ENCODE data around the gene HSH2D.
A peak's percentile ranks its signal among the peaks of the same experiment; 100 is the strongest.

Gene HSH2D

DNA sequence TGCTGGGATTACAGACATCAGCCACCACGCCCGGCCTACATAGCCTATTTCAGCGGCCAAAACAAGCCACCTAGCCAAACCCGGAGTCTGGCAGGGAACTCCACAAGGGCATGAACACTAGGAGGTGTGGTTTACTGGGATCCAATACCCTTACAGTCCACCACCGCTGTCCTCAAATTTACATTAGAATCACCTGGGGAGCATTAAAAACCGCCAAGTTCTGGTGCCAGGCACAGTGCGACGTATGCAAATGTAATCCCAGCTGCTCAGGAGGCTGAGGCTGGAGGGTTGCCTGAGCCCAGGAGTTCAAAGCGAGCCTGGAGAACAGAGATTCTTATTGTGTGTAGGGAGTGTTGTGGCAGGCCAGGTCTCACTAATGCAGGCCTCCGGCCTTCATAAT is 50.0 kb downstream of the HSH2D start:
- Histone ChIP-seq H3K9me3 (replicated peaks in 1 of 2; ENCODE audit: control insufficient read depth in 2 of 2, insufficient read depth in 1 of 2, low read depth in 1 of 2, low read length in 2 of 2) (peaks cover 0 to 2% of the 10 kb centered on the region in 2 donors), H2BK15ac (ENCODE audit: low read length) (no peak overlapping the region), H3K27ac (replicated peaks; ENCODE audit: low read length) (no peak overlapping the region), H3K36me3 (replicated peaks in 1 of 2; ENCODE audit: control insufficient read depth in 2 of 2, insufficient read depth in 2 of 2, low read length in 2 of 2) (peaks cover 33 to 42% of the 10 kb centered on the region in 2 donors), H3K4me1 (ENCODE audit: control insufficient read depth in 2 of 2, insufficient read depth in 1 of 2, low read depth in 1 of 2, low read length in 2 of 2) (peaks cover under 1% of the 10 kb centered on the region in 2 donors), H2AFZ (ENCODE audit: low read length) (no peak overlapping the region), H3K4me2 (ENCODE audit: insufficient read depth, low read length, poor library complexity, severe bottlenecking) (no peak overlapping the region), H2BK120ac (ENCODE audit: low read depth, low read length) (no peak overlapping the region), H3K9ac (ENCODE audit: low read depth, low read length, poor library complexity) (no peak overlapping the region), H3K23ac (ENCODE audit: low read depth, low read length, poor library complexity) (no peak overlapping the region), H2AK5ac (ENCODE audit: low read depth, low read length) (no peak overlapping the region), H3K4ac (ENCODE audit: low read length) (no peak overlapping the region), H4K8ac (ENCODE audit: low read depth, low read length) (no peak overlapping the region), H4K91ac (ENCODE audit: low read depth, low read length, poor library complexity) (no peak overlapping the region), H3K4me3 (ENCODE audit: low read length in 2 of 2) (no peak overlapping the region), H3K18ac (ENCODE audit: low read length) (no peak overlapping the region), H3K27me3 (ENCODE audit: control insufficient read depth in 3 of 3, insufficient read depth in 3 of 3, low read depth in 1 of 3, low read length in 3 of 3) (no peaks in the 10 kb centered on the region), H2BK5ac (ENCODE audit: low read length) (no peak overlapping the region), H3K79me1 (ENCODE audit: low read depth, low read length) (peaks cover 5% of the 10 kb centered on the region), H3K14ac (ENCODE audit: low read length) (no peak overlapping the region), H2BK12ac (ENCODE audit: low read length) (no peak overlapping the region)
- DNase-seq (ENCODE audit: low spot score) = no peak
- no CpG with 5 or more reads among the region's 10 CpGs for WGBS, 2 donors (ENCODE audit: extremely low coverage in 2 of 2, insufficient read length in 2 of 2, insufficient replicate concordance in 1 of 2)

DNA sequence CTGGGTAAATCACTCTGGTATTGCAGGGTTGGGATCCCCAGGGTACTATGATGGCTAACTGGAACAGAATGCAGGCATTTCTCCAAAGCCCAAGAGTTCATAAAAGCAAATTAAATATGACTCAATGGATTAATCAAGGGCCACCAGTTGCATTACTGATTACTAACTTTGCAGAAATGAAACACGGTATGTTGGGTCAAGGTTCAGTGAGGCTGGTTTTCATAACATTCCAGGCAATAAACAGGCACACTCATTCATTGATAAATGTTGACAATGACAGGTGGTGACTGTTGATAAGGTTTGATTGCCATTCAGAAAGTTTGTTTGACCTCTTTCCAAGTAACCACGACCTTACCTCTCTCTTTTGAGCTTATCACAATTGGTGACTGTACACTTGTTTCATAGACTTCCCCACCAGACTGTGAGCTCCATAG is 53.7 kb downstream of the HSH2D start:
- H3K23ac ChIP-seq (ENCODE audit: low read depth, low read length, poor library complexity) = no peak overlapping the region
- no peak overlapping the region for H3K14ac ChIP-seq (ENCODE audit: low read length)
- H4K8ac ChIP-seq (ENCODE audit: low read depth, low read length) = no peak overlapping the region
- no peak overlapping the region for H2BK12ac ChIP-seq (ENCODE audit: low read length)
- no peak overlapping the region for H3K18ac ChIP-seq (ENCODE audit: low read length)
- H2BK120ac ChIP-seq (ENCODE audit: low read depth, low read length) = no peak overlapping the region
- no peak overlapping the region for H2BK15ac ChIP-seq (ENCODE audit: low read length)
- no peak overlapping the region for H3K4ac ChIP-seq (ENCODE audit: low read length)
- DNase-seq (ENCODE audit: low spot score) = no peak
- no peak overlapping the region for H2AK5ac ChIP-seq (ENCODE audit: low read depth, low read length)
- H3K27me3 ChIP-seq (ENCODE audit: control insufficient read depth in 3 of 3, insufficient read depth in 3 of 3, low read depth in 1 of 3, low read length in 3 of 3) = no peaks in the 10 kb centered on the region
- H3K4me1 ChIP-seq (ENCODE audit: control insufficient read depth in 2 of 2, insufficient read depth in 1 of 2, low read depth in 1 of 2, low read length in 2 of 2) = peaks cover 2 to 3% of the 10 kb centered on the region in 2 donors
- peaks cover 7 to 29% of the 10 kb centered on the region in 2 donors for H3K36me3 ChIP-seq (replicated peaks in 1 of 2; ENCODE audit: control insufficient read depth in 2 of 2, insufficient read depth in 2 of 2, low read length in 2 of 2)
- peak overlapping the region; percentile 89 for H3K4me2 ChIP-seq (ENCODE audit: insufficient read depth, low read length, poor library complexity, severe bottlenecking)
- no CpG with 5 or more reads among the region's 2 CpGs for WGBS, 2 donors (ENCODE audit: extremely low coverage in 2 of 2, insufficient read length in 2 of 2, insufficient replicate concordance in 1 of 2)
- H3K79me1 ChIP-seq (ENCODE audit: low read depth, low read length) = peaks cover 6% of the 10 kb centered on the region
- H3K27ac ChIP-seq (replicated peaks; ENCODE audit: low read length) = peak overlapping the region; percentile 27
- no peak overlapping the region for H3K9ac ChIP-seq (ENCODE audit: low read depth, low read length, poor library complexity)
- no peak overlapping the region for H4K91ac ChIP-seq (ENCODE audit: low read depth, low read length, poor library complexity)
- peak overlapping the region; percentile 97 for H2AFZ ChIP-seq (ENCODE audit: low read length)
- peak overlapping the region; percentile 25 to 79 for H3K4me3 ChIP-seq (ENCODE audit: low read length in 2 of 2)
- H3K9me3 ChIP-seq (replicated peaks in 1 of 2; ENCODE audit: control insufficient read depth in 2 of 2, insufficient read depth in 1 of 2, low read depth in 1 of 2, low read length in 2 of 2) = no peaks in the 10 kb centered on the region
- H2BK5ac ChIP-seq (ENCODE audit: low read length) = no peak overlapping the region

DNA sequence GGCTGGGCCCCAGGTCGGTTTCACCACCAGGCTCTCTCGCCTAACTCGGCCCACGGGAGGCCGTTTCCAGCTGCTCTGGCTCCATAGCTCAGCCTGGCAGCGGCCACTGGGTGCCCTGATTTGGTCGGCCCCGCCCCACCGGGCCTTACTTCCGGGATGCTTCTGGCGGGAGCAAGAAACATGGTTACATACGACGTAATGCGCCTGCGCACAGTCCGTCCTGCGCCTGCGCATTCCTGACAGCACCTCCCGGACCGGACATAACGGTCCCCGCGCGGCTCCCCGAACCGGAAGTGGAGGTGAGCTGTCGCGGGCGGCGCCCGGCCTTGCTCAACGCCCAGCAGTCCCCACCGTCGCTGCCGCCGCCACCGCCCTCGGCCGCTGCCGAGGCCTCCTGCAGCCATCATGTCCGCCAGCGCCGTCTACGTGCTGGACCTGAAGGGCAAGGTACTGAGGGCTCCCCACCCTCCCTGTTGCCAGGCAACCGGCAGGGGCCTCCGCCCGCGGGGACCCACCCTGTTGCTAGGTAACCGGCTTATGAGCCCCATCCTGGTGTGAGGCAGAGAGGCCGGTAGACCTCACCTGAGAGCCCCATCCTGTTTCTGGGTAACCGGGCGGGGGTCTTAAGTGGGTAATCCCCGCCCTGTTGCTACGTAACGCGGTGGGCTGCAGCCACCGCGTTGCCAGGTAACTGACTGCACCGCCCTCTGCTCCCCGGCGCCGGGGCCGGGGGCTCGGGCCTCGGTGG is 54.3 kb downstream of the HSH2D start, which contains the start of gene AP1M1:
Gene AP1M1 (plus strand): TSS at position 290 of the 748 bp plus-strand sequence. CDS start 116 bp downstream, at position 406.
- Histone ChIP-seq H3K9me3 (replicated peaks in 1 of 2; ENCODE audit: control insufficient read depth in 2 of 2, insufficient read depth in 1 of 2, low read depth in 1 of 2, low read length in 2 of 2) (no peaks in the 10 kb centered on the region), H3K9ac (ENCODE audit: low read depth, low read length, poor library complexity) (peak within 1 kb of the TSS; percentile 94), H3K27ac (replicated peaks; ENCODE audit: low read length) (peak within 1 kb of the TSS; percentile 73), H2AK5ac (ENCODE audit: low read depth, low read length) (peak within 1 kb of the TSS; percentile 51), H2BK12ac (ENCODE audit: low read length) (no peak within 1 kb of the TSS), H3K4me3 (ENCODE audit: low read length in 2 of 2) (peak within 1 kb of the TSS; percentile 79 to 99), H2BK15ac (ENCODE audit: low read length) (no peak within 1 kb of the TSS), H2BK120ac (ENCODE audit: low read depth, low read length) (no peak within 1 kb of the TSS), H3K14ac (ENCODE audit: low read length) (no peak within 1 kb of the TSS), H4K8ac (ENCODE audit: low read depth, low read length) (no peak within 1 kb of the TSS), H2BK5ac (ENCODE audit: low read length) (no peak within 1 kb of the TSS), H3K4me1 (ENCODE audit: control insufficient read depth in 2 of 2, insufficient read depth in 1 of 2, low read depth in 1 of 2, low read length in 2 of 2) (peaks cover 2 to 3% of the 10 kb centered on the region in 2 donors), H3K4ac (ENCODE audit: low read length) (no peak within 1 kb of the TSS), H3K23ac (ENCODE audit: low read depth, low read length, poor library complexity) (peak within 1 kb of the TSS; percentile 50), H4K91ac (ENCODE audit: low read depth, low read length, poor library complexity) (no peak within 1 kb of the TSS), H2AFZ (ENCODE audit: low read length) (peak within 1 kb of the TSS; percentile 97), H3K79me1 (ENCODE audit: low read depth, low read length) (peaks cover 6% of the 10 kb centered on the region), H3K18ac (ENCODE audit: low read length) (peak within 1 kb of the TSS; percentile 97), H3K27me3 (ENCODE audit: control insufficient read depth in 3 of 3, insufficient read depth in 3 of 3, low read depth in 1 of 3, low read length in 3 of 3) (no peaks in the 10 kb centered on the region), H3K4me2 (ENCODE audit: insufficient read depth, low read length, poor library complexity, severe bottlenecking) (peak within 1 kb of the TSS; percentile 89), H3K36me3 (replicated peaks in 1 of 2; ENCODE audit: control insufficient read depth in 2 of 2, insufficient read depth in 2 of 2, low read length in 2 of 2) (peaks cover 8 to 32% of the 10 kb centered on the region in 2 donors)
- DNase-seq (ENCODE audit: low spot score) = peak; percentile 97
- no CpG with 5 or more reads among the region's 65 CpGs for WGBS, 2 donors (ENCODE audit: extremely low coverage in 2 of 2, insufficient read length in 2 of 2, insufficient replicate concordance in 1 of 2)

DNA sequence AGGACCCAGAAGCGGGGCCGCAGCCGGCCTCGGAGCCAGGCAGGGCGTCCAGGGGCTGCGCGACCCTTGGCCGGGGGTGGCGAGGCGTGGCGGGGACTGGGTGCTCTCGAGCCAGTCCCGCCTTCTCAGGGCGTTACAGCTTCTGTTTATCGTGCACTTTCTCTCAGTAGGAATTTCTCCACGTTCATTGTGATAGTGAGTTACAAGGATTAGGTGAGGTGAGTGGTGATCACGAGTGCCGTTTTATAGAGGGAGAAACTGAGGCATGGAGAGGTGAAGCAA is 54.8 kb downstream of the HSH2D start:
- H3K27ac ChIP-seq (replicated peaks; ENCODE audit: low read length) = no peak overlapping the region
- DNase-seq (ENCODE audit: low spot score) = no peak
- no peak overlapping the region for H3K4ac ChIP-seq (ENCODE audit: low read length)
- peak overlapping the region; percentile 51 for H2AK5ac ChIP-seq (ENCODE audit: low read depth, low read length)
- H3K14ac ChIP-seq (ENCODE audit: low read length) = no peak overlapping the region
- peak overlapping the region; percentile 97 for H3K18ac ChIP-seq (ENCODE audit: low read length)
- H3K79me1 ChIP-seq (ENCODE audit: low read depth, low read length) = peaks cover 6% of the 10 kb centered on the region
- H3K9ac ChIP-seq (ENCODE audit: low read depth, low read length, poor library complexity) = peak overlapping the region; percentile 94
- WGBS, 2 donors (ENCODE audit: extremely low coverage in 2 of 2, insufficient read length in 2 of 2, insufficient replicate concordance in 1 of 2) = no CpG with 5 or more reads among the region's 18 CpGs
- H3K9me3 ChIP-seq (replicated peaks in 1 of 2; ENCODE audit: control insufficient read depth in 2 of 2, insufficient read depth in 1 of 2, low read depth in 1 of 2, low read length in 2 of 2) = no peaks in the 10 kb centered on the region
- no peak overlapping the region for H2BK12ac ChIP-seq (ENCODE audit: low read length)
- no peak overlapping the region for H2BK120ac ChIP-seq (ENCODE audit: low read depth, low read length)
- peaks cover 2 to 3% of the 10 kb centered on the region in 2 donors for H3K4me1 ChIP-seq (ENCODE audit: control insufficient read depth in 2 of 2, insufficient read depth in 1 of 2, low read depth in 1 of 2, low read length in 2 of 2)
- H3K23ac ChIP-seq (ENCODE audit: low read depth, low read length, poor library complexity) = peak overlapping the region; percentile 50
- H3K4me2 ChIP-seq (ENCODE audit: insufficient read depth, low read length, poor library complexity, severe bottlenecking) = peak overlapping the region; percentile 89
- H4K8ac ChIP-seq (ENCODE audit: low read depth, low read length) = no peak overlapping the region
- H3K36me3 ChIP-seq (replicated peaks in 1 of 2; ENCODE audit: control insufficient read depth in 2 of 2, insufficient read depth in 2 of 2, low read length in 2 of 2) = peaks cover 13 to 37% of the 10 kb centered on the region in 2 donors
- no peaks in the 10 kb centered on the region for H3K27me3 ChIP-seq (ENCODE audit: control insufficient read depth in 3 of 3, insufficient read depth in 3 of 3, low read depth in 1 of 3, low read length in 3 of 3)
- peak overlapping the region; percentile 97 for H2AFZ ChIP-seq (ENCODE audit: low read length)
- no peak overlapping the region for H2BK15ac ChIP-seq (ENCODE audit: low read length)
- H3K4me3 ChIP-seq (ENCODE audit: low read length in 2 of 2) = peak overlapping the region; percentile 79 to 99
- no peak overlapping the region for H4K91ac ChIP-seq (ENCODE audit: low read depth, low read length, poor library complexity)
- no peak overlapping the region for H2BK5ac ChIP-seq (ENCODE audit: low read length)

All from neuronal stem cell (in vitro differentiated cells).